Measurements from ENCODE around the gene ZMIZ1. TPM values are rescaled to one million over a fixed set of nuclear protein-coding genes. Genes with fewer than 3 reads are reported as not detected.
A peak's percentile ranks its signal among the peaks of the same experiment; 100 is the strongest.

The ZMIZ1 gene
- total RNA-seq, 2 experiments from 2014 or later: 14.6 to 15.5 TPM

GRCh38 chr10:79340646-79341244 is 272.0 kb downstream of the ZMIZ1 start:
- Histone ChIP-seq H3K36me3 (ENCODE audit: insufficient read depth, low read length) (no peaks in the 10 kb centered on the region), H3K27me3 (ENCODE audit: control insufficient read depth in 1 of 2, insufficient read depth in 2 of 2, low read length in 2 of 2) (no peaks in the 10 kb centered on the region), H3K9me3 (ENCODE audit: control insufficient read depth in 1 of 2, insufficient read depth in 1 of 2, low read length in 2 of 2) (peaks cover 0 to 3% of the 10 kb centered on the region in 2 experiments), H3K4me1 (ENCODE audit: insufficient read depth, low read length) (peaks cover 11% of the 10 kb centered on the region), H3K27ac (ENCODE audit: low read depth in 1 of 2, low read length in 2 of 2) (no peak overlapping the region), H3K4me3 (ENCODE audit: low read length) (no peak overlapping the region)
- intact Hi-C loops (cut with DNase I, micrococcal nuclease): loop anchor here in 1 of 2 experiments (10.0 kb wide), 2 partner anchors 366 to 1036 kb away; no protein-coding TSS in a partner anchor
- no peaks in the 10 kb centered on the region for H3K36me3 Mint-ChIP-seq (ENCODE audit: low read depth)
- H3K27ac Mint-ChIP-seq: no peak overlapping the region
- no peak overlapping the region for H3K4me3 Mint-ChIP-seq
- no peaks in the 10 kb centered on the region for H3K27me3 Mint-ChIP-seq
- H3K4me1 Mint-ChIP-seq (ENCODE audit: low read depth): no peaks in the 10 kb centered on the region
- POLR2A ChIA-PET: no interaction called here
- ATAC-seq (ENCODE audit: poor library complexity) (no peak), DNase-seq (peak in 1 of 14 experiments; percentile 2)
- CTCF ChIA-PET: no interaction called here
- no peaks in the 10 kb centered on the region for H3K9me3 Mint-ChIP-seq
- no peak for TF ChIP-seq CTCF (IDR thresholded peaks at IDR 0.05)

DNA sequence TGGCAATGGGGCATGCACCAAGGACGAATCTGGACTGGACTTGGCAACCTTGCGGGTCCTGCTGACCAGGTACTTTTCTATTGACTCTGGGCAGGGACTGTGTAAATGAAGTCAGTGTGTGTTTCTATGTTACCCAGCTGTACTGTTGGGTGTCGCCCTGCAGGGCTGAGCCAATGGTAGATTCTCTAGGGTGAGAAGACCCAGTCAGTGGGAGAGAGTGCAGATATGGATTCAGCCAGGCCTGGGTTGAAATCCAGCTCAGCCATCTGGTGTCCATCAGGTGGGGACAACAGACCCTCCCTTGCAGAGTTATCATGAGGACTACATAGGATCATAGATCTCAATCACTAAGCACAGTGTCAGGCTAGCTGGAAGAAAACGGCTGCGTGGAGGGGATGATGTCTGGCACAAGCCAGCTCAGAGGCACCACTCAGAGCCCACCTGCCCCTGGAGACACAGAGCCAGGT is 273.6 kb downstream of the ZMIZ1 start:
- Mint-ChIP-seq H3K4me1 (ENCODE audit: low read depth) (peaks cover 4% of the 10 kb centered on the region), H3K4me3 (no peak overlapping the region), H3K9me3 (no peaks in the 10 kb centered on the region), H3K27me3 (no peaks in the 10 kb centered on the region), H3K36me3 (ENCODE audit: low read depth) (no peaks in the 10 kb centered on the region), H3K27ac (no peak overlapping the region)
- peaks cover 0 to 3% of the 10 kb centered on the region in 2 experiments for H3K9me3 ChIP-seq (ENCODE audit: control insufficient read depth in 1 of 2, insufficient read depth in 1 of 2, low read length in 2 of 2)
- CTCF ChIA-PET: no interaction called here
- no peaks in the 10 kb centered on the region for H3K36me3 ChIP-seq (ENCODE audit: insufficient read depth, low read length)
- DNase-seq (peak in 1 of 14 experiments; percentile 20), ATAC-seq (ENCODE audit: poor library complexity) (no peak)
- no peaks in the 10 kb centered on the region for H3K27me3 ChIP-seq (ENCODE audit: control insufficient read depth in 1 of 2, insufficient read depth in 2 of 2, low read length in 2 of 2)
- H3K4me1 ChIP-seq (ENCODE audit: insufficient read depth, low read length): peaks cover 22% of the 10 kb centered on the region
- intact Hi-C loops (cut with DNase I, micrococcal nuclease): loop anchor here in 1 of 2 experiments (10.0 kb wide), 2 partner anchors 368 to 1038 kb away; no protein-coding TSS in a partner anchor
- POLR2A ChIA-PET: interaction anchor here (1.6 kb wide), 1 partner anchor 19 kb away, joined by 6 read pairs; no protein-coding TSS in a partner anchor
- H3K4me3 ChIP-seq (ENCODE audit: low read length): no peak overlapping the region
- no peak overlapping the region for H3K27ac ChIP-seq (ENCODE audit: low read depth in 1 of 2, low read length in 2 of 2)
- TF ChIP-seq CTCF (IDR thresholded peaks at IDR 0.05): no peak

GRCh38 chr10:79342811-79343561 is 274.2 kb downstream of the ZMIZ1 start:
- no peak overlapping the region for H3K27ac ChIP-seq (ENCODE audit: low read depth in 1 of 2, low read length in 2 of 2)
- Mint-ChIP-seq H3K4me1 (ENCODE audit: low read depth) (peaks cover 5% of the 10 kb centered on the region), H3K27me3 (no peaks in the 10 kb centered on the region), H3K27ac (no peak overlapping the region), H3K36me3 (ENCODE audit: low read depth) (no peaks in the 10 kb centered on the region), H3K9me3 (no peaks in the 10 kb centered on the region), H3K4me3 (no peak overlapping the region)
- intact Hi-C loops (cut with DNase I, micrococcal nuclease): loop anchor here in 1 of 2 experiments (10.0 kb wide), 2 partner anchors 368 to 1038 kb away; no protein-coding TSS in a partner anchor
- no peaks in the 10 kb centered on the region for H3K27me3 ChIP-seq (ENCODE audit: control insufficient read depth in 1 of 2, insufficient read depth in 2 of 2, low read length in 2 of 2)
- ChIA-PET CTCF (no interaction called here), POLR2A (interaction anchor here (1.6 kb wide), 1 partner anchor 19 kb away, joined by 6 read pairs; no protein-coding TSS in a partner anchor)
- DNase-seq: peak in 1 of 14 experiments; percentile 29
- no peak for TF ChIP-seq CTCF (IDR thresholded peaks at IDR 0.05)
- no peak overlapping the region for H3K4me3 ChIP-seq (ENCODE audit: low read length)
- no peaks in the 10 kb centered on the region for H3K36me3 ChIP-seq (ENCODE audit: insufficient read depth, low read length)
- no peaks in the 10 kb centered on the region for H3K9me3 ChIP-seq (ENCODE audit: control insufficient read depth in 1 of 2, insufficient read depth in 1 of 2, low read length in 2 of 2)
- no peak for ATAC-seq (ENCODE audit: poor library complexity)
- H3K4me1 ChIP-seq (ENCODE audit: insufficient read depth, low read length): peaks cover 25% of the 10 kb centered on the region

All from CD4-positive, alpha-beta T cell (primary cell).